HCT116 (cell line): ENCODE data around the gene GALNT18. TPM values are rescaled to one million over a fixed set of nuclear protein-coding genes. Genes with fewer than 3 reads are reported as not detected.

Experiments
- ATAC-seq: fragments of 200-7000 bp; cut with Tn5 transposase; 2 replicates; pipeline ENCODE4 v1.9.1; 2020; ENCODE audit warnings: mild to moderate bottlenecking, moderate library complexity
- BruUV-seq: library from RNA; stranded (reverse); fragments of 400-500 nt; replicated peaks from 2 replicates; lab custom pipeline; 2021; lab: Mats Ljungman, UMichigan
- CTCF ChIA-PET: fragments of 300-600 bp; sonication (Branson Sonifier 250); formaldehyde crosslinking; loops from one replicate; lab custom pipeline; 2021; ENCODE audit warnings: antibody characterized with exemption; lab: Charles Lee
- POLR2A ChIA-PET: fragments of 300-600, 350-600 bp; sonication (Branson Sonifier 250); formaldehyde crosslinking; loops from one replicate; lab custom pipeline; 2021; ENCODE audit warnings: antibody characterized with exemption; lab: Charles Lee
- RAD21 ChIA-PET, 2 experiments: fragments of 300-600 bp; sonication (Branson Sonifier 250); formaldehyde crosslinking; loops; one replicate each; lab custom pipeline; 2023; ENCODE audit warnings: low total read pairs in 2 of 2; ENCODE audit not compliant: uncharacterized antibody in 2 of 2, unreplicated experiment in 2 of 2, low non-redundant PET in 1 of 2; lab: Charles Lee
- DNase-seq: peaks from one replicate; pipeline ENCODE4 v3.0.0-alpha.2; 2010; ENCODE audit warnings: low read depth, low spot score
- H2AFZ ChIP-seq: fragments of 200-600 bp; shearing (Covaris generic), sonication (generic); 2 replicates; pipeline ENCODE4 v1.6.1; 2017; ENCODE audit warnings: low read depth, mixed run types, mixed read lengths, antibody characterized with exemption, low read length; ENCODE audit not compliant: poor library complexity, severe bottlenecking
- H3K27ac ChIP-seq: 2 replicates; pipeline ENCODE4 v1.5.1; 2012; ENCODE audit warnings: low read depth, low read length
- H3K27me3 ChIP-seq: fragments of 200-600 bp; sonication (generic); 2 replicates; pipeline ENCODE4 v1.6.1; 2016; ENCODE audit warnings: mixed run types, low read length, mixed read lengths; ENCODE audit not compliant: insufficient read depth
- H3K36me3 ChIP-seq, 2 experiments: fragments of 200-500 bp in 1 of 2; fragments of 200-600 bp in 1 of 2; sonication (Bioruptor generic) in 1 of 2; sonication (generic) in 1 of 2; 2 replicates each; pipeline versions ENCODE4 v1.5.1 to v1.6.1; 2014 to 2016; ENCODE audit warnings: low read length in 2 of 2, inconsistent platforms in 1 of 2, mixed read lengths in 1 of 2, mixed run types in 1 of 2; ENCODE audit not compliant: insufficient read depth in 2 of 2, control insufficient read depth in 1 of 2
- H3K4me1 ChIP-seq, 2 experiments: fragments of 200-600 bp in 1 of 2; sonication (generic) in 1 of 2; 2 replicates each; pipeline versions ENCODE4 v1.5.1 to v1.6.1; 2012 to 2017; ENCODE audit warnings: low read length in 2 of 2, inconsistent platforms in 1 of 2, mild to moderate bottlenecking in 1 of 2, mixed read lengths in 1 of 2, mixed run types in 1 of 2, moderate library complexity in 1 of 2; ENCODE audit not compliant: insufficient read depth in 2 of 2, control insufficient read depth in 1 of 2
- H3K4me2 ChIP-seq: fragments of 200-600 bp; sonication (generic); 2 replicates; pipeline ENCODE4 v1.6.1; 2017; ENCODE audit warnings: mixed run types, low read length, mixed read lengths
- H3K4me3 ChIP-seq, 2 experiments: fragments of 200-600 bp in 1 of 2; sonication (generic) in 1 of 2; replicated peaks in 1 of 2; 2 replicates each; pipeline ENCODE4 v1.5.1; 2011 to 2016; ENCODE audit warnings: low read length in 2 of 2, control low read depth in 1 of 2, low read depth in 1 of 2, mild to moderate bottlenecking in 1 of 2, mixed read lengths in 1 of 2, mixed run types in 1 of 2
- H3K79me2 ChIP-seq: fragments of 200-600 bp; sonication (generic); 2 replicates; pipeline ENCODE4 v1.6.1; 2017; ENCODE audit warnings: mild to moderate bottlenecking, mixed run types, low read length, moderate library complexity, mixed read lengths; ENCODE audit not compliant: insufficient read depth
- H3K9ac ChIP-seq: fragments of 200-600 bp; sonication (generic); 2 replicates; pipeline ENCODE4 v1.6.1; 2016; ENCODE audit warnings: low read length, mixed read lengths
- H3K9me2 ChIP-seq: fragments of 200-600 bp; sonication (generic), shearing (Covaris generic); 2 replicates; pipeline ENCODE4 v1.6.1; 2017; ENCODE audit warnings: mixed run types, mild to moderate bottlenecking, moderate library complexity; ENCODE audit not compliant: insufficient read depth
- H3K9me3 ChIP-seq, 2 experiments: fragments of 200-500 bp in 1 of 2; fragments of 200-600 bp in 1 of 2; sonication (Bioruptor generic) in 1 of 2; sonication (generic) in 1 of 2; 2 replicates each; pipeline ENCODE4 v1.6.1; 2014 to 2017; ENCODE audit warnings: low read length in 2 of 2, mixed read lengths in 2 of 2, inconsistent platforms in 1 of 2, low read depth in 1 of 2, mild to moderate bottlenecking in 1 of 2, mixed run types in 1 of 2, moderate library complexity in 1 of 2; ENCODE audit not compliant: control insufficient read depth in 1 of 2, insufficient read depth in 1 of 2
- H4K20me1 ChIP-seq: fragments of 200-600 bp; sonication (generic), shearing (Covaris generic); 2 replicates; pipeline ENCODE4 v1.6.1; 2017; ENCODE audit warnings: mixed run types, mild to moderate bottlenecking, moderate library complexity; ENCODE audit not compliant: insufficient read depth
- CBX3 ChIP-seq: IDR thresholded peaks from 2 replicates; pipeline ENCODE4 v1.6.1; 2012; ENCODE audit warnings: low read depth
- CEBPB ChIP-seq: IDR thresholded peaks from 2 replicates; pipeline ENCODE4 v1.6.1; 2012; ENCODE audit warnings: low read depth
- EGR1 ChIP-seq: IDR thresholded peaks from 2 replicates; pipeline ENCODE4 v1.6.1; 2012; ENCODE audit warnings: low read depth
- EZH2 ChIP-seq: fragments of 200-600 bp; sonication (generic); IDR thresholded peaks from 2 replicates; pipeline ENCODE4 v1.6.1; 2017; ENCODE audit warnings: antibody characterized with exemption, mixed run types
- EZH2phosphoT487 ChIP-seq: fragments of 200-600 bp; IDR thresholded peaks from 2 replicates; pipeline ENCODE4 v1.6.1; 2018; ENCODE audit warnings: antibody characterized with exemption, borderline replicate concordance
- FOSL1 ChIP-seq: IDR thresholded peaks from 2 replicates; pipeline ENCODE4 v1.6.1; 2012; ENCODE audit warnings: low read depth
- JUND ChIP-seq: IDR thresholded peaks from 2 replicates; pipeline ENCODE4 v1.6.1; 2012
- POLR2A ChIP-seq: IDR thresholded peaks from 2 replicates; pipeline ENCODE4 v1.7.0; 2011; ENCODE audit warnings: borderline replicate concordance; ENCODE audit not compliant: insufficient read depth, insufficient read length; ENCODE audit errors: extremely low read depth
- POLR2AphosphoS5 ChIP-seq: IDR thresholded peaks from 2 replicates; pipeline ENCODE4 v1.6.1; 2011; ENCODE audit warnings: mild to moderate bottlenecking, low read depth, low read length, moderate library complexity
- SIN3A ChIP-seq: IDR thresholded peaks from 2 replicates; pipeline ENCODE4 v1.6.1; 2012; ENCODE audit warnings: low read depth
- SP1 ChIP-seq: IDR thresholded peaks from 2 replicates; pipeline ENCODE4 v1.6.1; 2012; ENCODE audit warnings: low read depth
- TCF7L2 ChIP-seq: IDR thresholded peaks from 2 replicates; pipeline ENCODE4 v1.7.0; 2011; ENCODE audit warnings: borderline replicate concordance, inconsistent platforms; ENCODE audit not compliant: insufficient read depth, insufficient read length; ENCODE audit errors: extremely low read depth
- ZFX ChIP-seq: fragments of 450-650 bp; IDR thresholded peaks from 2 replicates; pipeline ENCODE4 v1.6.1; 2017
- intact Hi-C: fragments of 100-400 bp; cut with micrococcal nuclease; formaldehyde crosslinking; loops from 2 replicates; pipeline ENCODE4 v1.10.0; 2022
- total RNA-seq: library from RNA; stranded (reverse); gene quantifications from one replicate; pipeline ENCODE4 v1.2.1, GENCODE V29; 2021; ENCODE audit not compliant: unreplicated experiment
- TF ChIP-seq, protein P1 (sequence below): IDR thresholded peaks from 2 replicates; pipeline ENCODE4 v1.6.1; 2012
- TF ChIP-seq, protein P2 (sequence below), 3 experiments: fragments of 200-600 bp in 1 of 3; sonication (generic) in 1 of 3; IDR thresholded peaks in 2 of 3; conservative IDR thresholded peaks in 1 of 3; 2 replicates each; pipeline ENCODE4 v1.5.1; 2012 to 2017; ENCODE audit warnings: low read depth in 2 of 3, low read length in 2 of 3, antibody characterized with exemption in 1 of 3, borderline replicate concordance in 1 of 3, control low read depth in 1 of 3, mild to moderate bottlenecking in 1 of 3, mixed read lengths in 1 of 3, mixed run types in 1 of 3, moderate library complexity in 1 of 3; ENCODE audit not compliant: insufficient read depth in 1 of 3

Gene GALNT18
- total RNA-seq, 1 experiment from 2014 or later = 19.9 TPM

DNA sequence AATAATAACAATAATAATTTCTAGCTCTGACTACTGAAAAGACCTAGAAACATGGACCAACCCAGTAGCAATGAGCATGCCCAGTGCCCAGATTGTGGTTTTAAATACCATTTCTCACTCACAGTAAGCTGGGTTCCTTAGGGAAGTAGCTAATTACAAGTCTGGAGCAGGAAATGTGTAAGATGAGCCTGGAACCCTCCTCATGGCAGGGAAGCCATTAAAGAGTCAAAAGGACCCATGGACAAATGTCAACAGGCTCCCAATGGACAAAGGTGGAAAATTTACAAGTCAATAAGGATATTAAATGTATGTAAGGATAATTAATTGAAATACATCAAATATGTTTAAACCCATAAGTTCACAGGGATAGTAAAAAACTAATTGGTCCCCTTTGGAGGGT is 258.1 kb downstream of the GALNT18 start (continued):
- no peak for TF ChIP-seq POLR2AphosphoS5
- TF ChIP-seq CBX3 = no peak
- TF ChIP-seq, protein P1, sequence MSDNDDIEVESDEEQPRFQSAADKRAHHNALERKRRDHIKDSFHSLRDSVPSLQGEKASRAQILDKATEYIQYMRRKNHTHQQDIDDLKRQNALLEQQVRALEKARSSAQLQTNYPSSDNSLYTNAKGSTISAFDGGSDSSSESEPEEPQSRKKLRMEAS = no peak
- TF ChIP-seq, protein P2, sequence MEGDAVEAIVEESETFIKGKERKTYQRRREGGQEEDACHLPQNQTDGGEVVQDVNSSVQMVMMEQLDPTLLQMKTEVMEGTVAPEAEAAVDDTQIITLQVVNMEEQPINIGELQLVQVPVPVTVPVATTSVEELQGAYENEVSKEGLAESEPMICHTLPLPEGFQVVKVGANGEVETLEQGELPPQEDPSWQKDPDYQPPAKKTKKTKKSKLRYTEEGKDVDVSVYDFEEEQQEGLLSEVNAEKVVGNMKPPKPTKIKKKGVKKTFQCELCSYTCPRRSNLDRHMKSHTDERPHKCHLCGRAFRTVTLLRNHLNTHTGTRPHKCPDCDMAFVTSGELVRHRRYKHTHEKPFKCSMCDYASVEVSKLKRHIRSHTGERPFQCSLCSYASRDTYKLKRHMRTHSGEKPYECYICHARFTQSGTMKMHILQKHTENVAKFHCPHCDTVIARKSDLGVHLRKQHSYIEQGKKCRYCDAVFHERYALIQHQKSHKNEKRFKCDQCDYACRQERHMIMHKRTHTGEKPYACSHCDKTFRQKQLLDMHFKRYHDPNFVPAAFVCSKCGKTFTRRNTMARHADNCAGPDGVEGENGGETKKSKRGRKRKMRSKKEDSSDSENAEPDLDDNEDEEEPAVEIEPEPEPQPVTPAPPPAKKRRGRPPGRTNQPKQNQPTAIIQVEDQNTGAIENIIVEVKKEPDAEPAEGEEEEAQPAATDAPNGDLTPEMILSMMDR (IDR thresholded peaks at IDR 0.05 in 2 of 3, conservative IDR thresholded peaks at IDR 0.05 in 1 of 3; ENCODE audit: borderline replicate concordance in 1 of 3, insufficient read depth in 1 of 3, low read depth in 2 of 3, low read length in 2 of 3) = no peak
- no peak for TF ChIP-seq EZH2phosphoT487
- TF ChIP-seq TCF7L2 = no peak
- TF ChIP-seq SP1 = no peak
- TF ChIP-seq POLR2A = no peak
- TF ChIP-seq SIN3A = no peak
- no peak for TF ChIP-seq EGR1
- TF ChIP-seq JUND = no peak

DNA sequence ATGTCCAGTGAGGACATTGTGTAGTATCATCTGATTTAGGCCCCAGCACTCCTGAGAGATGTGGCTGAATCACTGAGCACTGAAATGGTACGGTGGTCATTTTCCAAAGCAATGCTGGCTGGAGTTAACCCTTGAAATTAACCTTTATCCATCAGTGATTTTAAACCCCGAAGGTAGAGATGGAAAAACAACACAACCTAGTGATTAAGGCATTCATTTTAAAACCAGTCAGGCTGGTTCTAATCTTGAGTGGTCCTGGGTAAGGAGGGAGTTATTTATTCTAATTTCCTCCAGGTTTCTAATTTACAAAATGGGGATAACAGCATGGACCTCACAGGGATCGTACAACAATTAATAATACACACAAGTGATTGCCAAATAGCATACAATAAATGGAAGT is 262.2 kb downstream of the GALNT18 start:
- ChIA-PET POLR2A (no interaction called here), CTCF (no interaction called here), RAD21 (no interaction called here)
- no peak overlapping the region for H3K27ac ChIP-seq
- no peak overlapping the region for H3K4me3 ChIP-seq
- no peaks in the 10 kb centered on the region for H3K9me2 ChIP-seq
- no peak overlapping the region for H3K4me2 ChIP-seq
- H2AFZ ChIP-seq = no peak overlapping the region
- intact Hi-C loops = no loop called here
- H3K9me3 ChIP-seq = no peaks in the 10 kb centered on the region
- no peak for ATAC-seq
- H3K79me2 ChIP-seq = no peaks in the 10 kb centered on the region
- H3K4me1 ChIP-seq = no peaks in the 10 kb centered on the region
- TF ChIP-seq CEBPB (no peak), EZH2 (no peak), POLR2A (no peak), ZFX (no peak), SIN3A (no peak), FOSL1 (no peak)
- H3K36me3 ChIP-seq = peaks cover 0 to 3% of the 10 kb centered on the region in 2 experiments; a peak in 1 of 4 replicates
- no peak for DNase-seq
- no peaks in the 10 kb centered on the region for H3K27me3 ChIP-seq
- BruUV-seq = no TSS peak
- no peaks in the 10 kb centered on the region for H4K20me1 ChIP-seq
- H3K9ac ChIP-seq = no peak overlapping the region
